ENCODE measurements around the gene PCNT.

PCNT gene

GRCh38 chr21:46478910-46479309, 155.0 kb downstream of the PCNT start:
- DNase-seq (ENCODE audit: low read depth in 4 of 4, low spot score in 1 of 4), result no peak

GRCh38 chr21:46480466-46480865, 156.5 kb downstream of the PCNT start:
- no peak for DNase-seq (ENCODE audit: low read depth in 4 of 4, low spot score in 1 of 4)

GRCh38 chr21:46482225-46482845, 158.4 kb downstream of the PCNT start:
- no peak for DNase-seq (ENCODE audit: low read depth in 4 of 4, low spot score in 1 of 4)

- DNase-seq (ENCODE audit: low read depth in 4 of 4, low spot score in 1 of 4), result no peak
Measured at GRCh38 chr21:46482846-46483231, 158.9 kb downstream of the PCNT start.

GRCh38 chr21:46483300-46484295, 159.6 kb downstream of the PCNT start:
- no peak for DNase-seq (ENCODE audit: low read depth in 4 of 4, low spot score in 1 of 4)

- DNase-seq (ENCODE audit: low read depth in 4 of 4, low spot score in 1 of 4), result no peak
Measured at GRCh38 chr21:46486481-46487126, 162.6 kb downstream of the PCNT start.

- no peak for DNase-seq (ENCODE audit: low read depth in 4 of 4, low spot score in 1 of 4)
Measured at GRCh38 chr21:46489162-46489663, 165.3 kb downstream of the PCNT start.

- no peak for DNase-seq (ENCODE audit: low read depth in 4 of 4, low spot score in 1 of 4)
Measured at GRCh38 chr21:46489800-46490199, 165.8 kb downstream of the PCNT start.

- no peak for DNase-seq (ENCODE audit: low read depth in 4 of 4, low spot score in 1 of 4)
Measured at GRCh38 chr21:46491553-46491952, 167.6 kb downstream of the PCNT start.

GRCh38 chr21:46492851-46493250, 168.9 kb downstream of the PCNT start:
- no peak for DNase-seq (ENCODE audit: low read depth in 4 of 4, low spot score in 1 of 4)

GRCh38 chr21:46493828-46494227, 169.9 kb downstream of the PCNT start:
- no peak for DNase-seq (ENCODE audit: low read depth in 4 of 4, low spot score in 1 of 4)
